Psoas muscle (tissue), 8 donors: ENCODE data around the gene TLL1. TPM values are rescaled to one million over a fixed set of nuclear protein-coding genes. Genes with fewer than 3 reads are reported as not detected.

Source experiments
- ATAC-seq, 4 donors: fragments of 200-7000 bp; cut with Tn5 transposase; one replicate each; pipeline ENCODE4 v1.9.1; 2020; ENCODE audit warnings: moderate library complexity in 3 of 4, mild to moderate bottlenecking in 2 of 4
- DNase-seq, 2 donors: peaks; one replicate each; pipeline ENCODE4 v3.0.0-alpha.2; 2020
- H3K27ac ChIP-seq: fragments of 200-600 bp; one replicate; pipeline ENCODE4 v1.8.0; 2022
- H3K27me3 ChIP-seq, 3 donors: fragments of 200-600 bp in 1 of 3; one replicate each; pipeline versions ENCODE4 v1.6.1 to v1.8.0; 2013 to 2022; ENCODE audit warnings: low read length in 2 of 3, mild to moderate bottlenecking in 2 of 3, moderate library complexity in 1 of 3; ENCODE audit not compliant: insufficient read depth in 3 of 3
- H3K36me3 ChIP-seq, 2 donors: fragments of 200-600 bp in 1 of 2; one replicate each; pipeline versions ENCODE4 v1.6.1 to v1.8.0; 2013 to 2022; ENCODE audit warnings: low read depth in 1 of 2, mild to moderate bottlenecking in 1 of 2, moderate library complexity in 1 of 2; ENCODE audit not compliant: insufficient read depth in 1 of 2
- H3K4me1 ChIP-seq: fragments of 200-600 bp; one replicate; pipeline ENCODE4 v1.8.0; 2022
- H3K4me3 ChIP-seq: fragments of 200-600 bp; one replicate; pipeline ENCODE4 v1.8.0; 2022; ENCODE audit warnings: mild to moderate bottlenecking
- H3K9me3 ChIP-seq: fragments of 200-600 bp; one replicate; pipeline ENCODE4 v1.8.0; 2022
- WGBS, 3 donors: extraction: QIAGEN DNeasy Blood & Tissue Kit; methylation state at CpG; one replicate each; pipeline versions ENCODE4 v1.1.6 to v1.1.7; 2013; 5-methylcytosine and 5-hydroxymethylcytosine counted together
- intact Hi-C, 2 donors: fragments of 100-400 bp; cut with DNase I; formaldehyde crosslinking; loops; one replicate each; pipeline versions ENCODE4 v1.11.0 to v1.14.2; 2022
- polyA plus RNA-seq, 3 donors: library from polyadenylated mRNA; stranded (reverse); fragments of 200-250 nt; gene quantifications; one replicate each; pipeline ENCODE4 v1.2.3, GENCODE V29; 2013
- total RNA-seq, 4 donors: library from RNA; stranded (reverse); fragmentation: NEBNext Ultra II Directional in 2 of 4; extraction: Animal tissue kit (Norgen Biotek cat#: 25700) in 2 of 4; gene quantifications; one replicate each; pipeline versions ENCODE4 v1.2.1 to v1.2.4, GENCODE V29; 2021 to 2023
- TF ChIP-seq, protein P1 (sequence below): fragments of 200-600 bp; IDR thresholded peaks from one replicate; pipeline ENCODE4 v1.8.0; 2022; ENCODE audit warnings: antibody characterized with exemption
- donor health status: healthy with polysubstance abuse.
- donor health status: DM: no; HTN: no; CAD: no; lungs with moderate emphysema.
- donor health status: Bipolar disorder and iron deficiency.
- donor health status: healthy.
- donor health status: DM: yes; HTN: yes; CAD: no.
- donor health status: DM: no; HTN: no; CAD: no.
- donor health status: DM: no; HTN: no; CAD: no.
- donor health status: DM: yes; HTN: yes; CAD: no.

Gene TLL1
- total and polyA plus RNA-seq, 7 donors: 0.23 to 0.89 (median 0.54) TPM

DNA sequence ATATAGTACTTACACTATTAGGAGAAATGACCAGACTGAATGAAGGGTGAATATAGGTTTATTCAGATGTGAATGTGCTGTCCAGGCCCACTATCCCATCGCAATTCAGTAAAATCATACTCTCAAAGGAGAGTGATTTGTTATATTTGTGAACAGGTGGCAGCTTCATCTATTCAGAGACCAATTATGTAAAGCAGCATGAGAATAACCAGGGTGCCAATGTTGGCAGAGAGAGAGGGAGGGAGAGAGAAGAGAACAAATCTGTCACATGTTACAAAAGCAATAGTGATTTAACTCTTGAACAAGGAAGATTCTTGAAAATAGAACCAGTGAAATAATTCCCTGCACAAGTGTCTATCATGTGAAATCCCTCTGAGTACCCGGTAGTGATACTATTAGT is 38.9 kb upstream of the TLL1 start:
- no peaks in the 10 kb centered on the region for H3K9me3 ChIP-seq
- no peaks in the 10 kb centered on the region for H3K27me3 ChIP-seq
- no peak overlapping the region for H3K27ac ChIP-seq
- H3K4me3 ChIP-seq: no peak overlapping the region
- no peak for DNase-seq
- H3K4me1 ChIP-seq: no peaks in the 10 kb centered on the region
- 68 to 78% (median 74%) methylated on average over 2 of the region's 2 CpGs for WGBS, 3 donors
- intact Hi-C loops: no loop called here
- TF ChIP-seq, protein P1, sequence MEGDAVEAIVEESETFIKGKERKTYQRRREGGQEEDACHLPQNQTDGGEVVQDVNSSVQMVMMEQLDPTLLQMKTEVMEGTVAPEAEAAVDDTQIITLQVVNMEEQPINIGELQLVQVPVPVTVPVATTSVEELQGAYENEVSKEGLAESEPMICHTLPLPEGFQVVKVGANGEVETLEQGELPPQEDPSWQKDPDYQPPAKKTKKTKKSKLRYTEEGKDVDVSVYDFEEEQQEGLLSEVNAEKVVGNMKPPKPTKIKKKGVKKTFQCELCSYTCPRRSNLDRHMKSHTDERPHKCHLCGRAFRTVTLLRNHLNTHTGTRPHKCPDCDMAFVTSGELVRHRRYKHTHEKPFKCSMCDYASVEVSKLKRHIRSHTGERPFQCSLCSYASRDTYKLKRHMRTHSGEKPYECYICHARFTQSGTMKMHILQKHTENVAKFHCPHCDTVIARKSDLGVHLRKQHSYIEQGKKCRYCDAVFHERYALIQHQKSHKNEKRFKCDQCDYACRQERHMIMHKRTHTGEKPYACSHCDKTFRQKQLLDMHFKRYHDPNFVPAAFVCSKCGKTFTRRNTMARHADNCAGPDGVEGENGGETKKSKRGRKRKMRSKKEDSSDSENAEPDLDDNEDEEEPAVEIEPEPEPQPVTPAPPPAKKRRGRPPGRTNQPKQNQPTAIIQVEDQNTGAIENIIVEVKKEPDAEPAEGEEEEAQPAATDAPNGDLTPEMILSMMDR: no peak
- ATAC-seq: no peak
- no peaks in the 10 kb centered on the region for H3K36me3 ChIP-seq

DNA sequence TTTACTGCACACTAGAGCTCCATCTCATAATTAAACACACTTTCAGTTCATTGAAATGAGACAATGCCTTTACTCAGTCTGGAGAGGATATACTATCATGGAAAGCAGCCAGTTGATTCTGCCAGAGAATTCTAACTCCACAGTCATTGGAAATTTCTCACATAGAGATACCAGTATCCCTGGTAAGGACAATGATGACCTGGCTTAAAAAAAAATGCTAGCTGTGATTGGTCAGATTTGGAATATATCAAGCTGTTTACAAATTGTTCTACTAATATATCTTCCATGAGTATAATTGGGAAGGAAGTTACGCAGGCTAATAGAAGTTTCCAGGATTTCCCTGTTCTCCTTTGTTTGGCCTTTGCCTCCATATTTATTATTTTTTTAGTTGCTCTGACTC is 34.5 kb upstream of the TLL1 start:
- Histone ChIP-seq H3K27me3 (no peaks in the 10 kb centered on the region), H3K36me3 (no peaks in the 10 kb centered on the region), H3K9me3 (no peaks in the 10 kb centered on the region), H3K4me3 (no peak overlapping the region), H3K4me1 (no peaks in the 10 kb centered on the region), H3K27ac (peak overlapping the region; percentile 30)
- intact Hi-C loops: no loop called here
- TF ChIP-seq, protein P1: no peak
- DNase-seq (no peak), ATAC-seq (peak in 1 of 4 donors; percentile 40)
- WGBS, 3 donors: 80 to 87% (median 86%) methylated on average over 1 of the region's 1 CpG

DNA sequence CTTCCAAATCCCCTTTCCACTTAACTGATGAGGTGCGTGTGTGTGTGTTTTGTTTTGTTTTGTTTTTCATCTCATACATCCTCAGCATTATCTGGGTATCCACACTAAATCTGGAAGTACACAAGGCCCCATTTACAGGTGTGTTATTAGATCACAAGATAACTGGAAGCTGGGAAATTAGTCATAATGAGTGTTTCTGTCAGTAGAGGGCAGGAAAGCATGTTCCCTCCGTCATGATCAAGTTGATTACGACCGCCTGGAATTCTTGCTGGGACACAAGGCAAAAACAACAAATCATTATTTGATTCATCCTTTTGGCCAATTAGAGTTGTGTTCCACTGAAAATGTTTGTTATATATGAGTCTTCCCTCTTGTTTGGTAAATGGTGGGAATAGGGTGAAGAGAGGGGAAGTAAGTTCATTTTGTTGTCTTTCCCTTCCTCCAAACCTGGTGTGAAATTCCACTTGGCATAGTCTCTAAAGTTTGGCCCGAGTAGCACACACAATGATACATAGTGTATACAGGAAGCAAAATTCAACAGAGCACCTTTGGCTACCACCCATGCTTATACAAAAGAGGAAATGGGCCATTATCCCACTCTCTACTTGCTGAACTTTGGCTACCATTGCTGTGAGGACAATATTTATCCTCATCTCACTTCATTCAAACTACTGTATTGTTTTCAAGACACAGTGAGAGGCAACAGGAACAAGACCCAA is 33.3 kb upstream of the TLL1 start:
- H3K9me3 ChIP-seq: no peaks in the 10 kb centered on the region
- DNase-seq: no peak
- ATAC-seq: no peak
- H3K4me1 ChIP-seq: no peaks in the 10 kb centered on the region
- 60 to 66% (median 63%) methylated on average over 5 of the region's 5 CpGs for WGBS, 3 donors
- peak overlapping the region; percentile 21 for H3K27ac ChIP-seq
- H3K27me3 ChIP-seq: no peaks in the 10 kb centered on the region
- intact Hi-C loops: no loop called here
- TF ChIP-seq, protein P1: no peak
- H3K36me3 ChIP-seq: no peaks in the 10 kb centered on the region
- no peak overlapping the region for H3K4me3 ChIP-seq

DNA sequence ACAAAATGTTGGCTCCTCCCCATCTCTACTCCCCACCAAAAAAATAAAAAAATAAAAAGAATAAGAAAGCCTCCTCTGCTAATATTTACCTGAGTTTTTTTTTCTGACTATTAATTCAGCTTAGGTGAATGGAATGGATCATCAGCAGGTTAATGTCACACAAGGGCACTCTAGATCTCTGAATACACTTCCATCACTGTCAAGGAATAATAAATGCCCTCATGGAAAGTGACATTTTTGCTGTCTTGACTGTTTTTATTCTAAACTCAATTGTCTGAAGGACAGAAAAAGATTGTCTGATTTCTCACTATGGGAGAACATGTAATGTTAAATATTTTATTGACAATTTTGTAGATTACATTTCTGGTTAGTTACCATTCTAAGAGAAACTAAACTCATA is 30.4 kb upstream of the TLL1 start:
- ATAC-seq: no peak
- no peak overlapping the region for H3K4me3 ChIP-seq
- DNase-seq: no peak
- H3K27ac ChIP-seq: no peak overlapping the region
- no peaks in the 10 kb centered on the region for H3K27me3 ChIP-seq
- intact Hi-C loops: no loop called here
- no peaks in the 10 kb centered on the region for H3K9me3 ChIP-seq
- H3K36me3 ChIP-seq: no peaks in the 10 kb centered on the region
- no peaks in the 10 kb centered on the region for H3K4me1 ChIP-seq
- TF ChIP-seq, protein P1: no peak

DNA sequence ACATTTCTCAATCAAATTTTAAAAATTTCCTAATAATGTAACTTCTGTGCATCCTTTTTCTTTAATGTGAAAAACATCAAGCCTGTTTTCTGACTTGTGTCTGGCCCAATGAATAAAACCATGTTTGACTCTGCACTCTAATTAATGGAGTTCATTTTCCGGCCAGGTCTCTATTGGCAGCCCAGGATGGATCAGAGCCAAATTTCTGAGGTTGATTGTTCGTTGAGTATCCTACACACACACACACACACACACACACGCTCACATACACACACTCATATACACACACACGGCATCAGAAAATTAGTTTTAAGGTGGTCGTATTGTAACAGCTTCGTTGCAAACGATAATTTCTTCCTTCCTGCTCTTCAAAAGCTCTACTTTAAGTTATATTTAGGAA is 28.9 kb upstream of the TLL1 start:
- no peak for ATAC-seq
- 57 to 62% (median 57%) methylated on average over 7 of the region's 7 CpGs for WGBS, 3 donors
- TF ChIP-seq, protein P1: no peak
- no peak overlapping the region for H3K27ac ChIP-seq
- no peaks in the 10 kb centered on the region for H3K27me3 ChIP-seq
- no peaks in the 10 kb centered on the region for H3K4me1 ChIP-seq
- H3K4me3 ChIP-seq: no peak overlapping the region
- H3K36me3 ChIP-seq: no peaks in the 10 kb centered on the region
- intact Hi-C loops: no loop called here
- DNase-seq: no peak
- H3K9me3 ChIP-seq: no peaks in the 10 kb centered on the region
